Astrocyte (in vitro differentiated cells and primary cell): ENCODE data around the gene MAT2A.

Experiments used
- EZH2 ChIP-seq: IDR thresholded peaks from 2 replicates; pipeline ENCODE4 v1.6.1; 2012; ENCODE audit warnings: mild to moderate bottlenecking, low read length, inconsistent platforms; ENCODE audit not compliant: insufficient read depth
- TF ChIP-seq, protein P1 (sequence below): IDR thresholded peaks from 2 replicates; pipeline ENCODE4 v1.5.1; 2011; ENCODE audit warnings: low read depth, mild to moderate bottlenecking, inconsistent platforms, low read length, moderate library complexity; ENCODE audit not compliant: insufficient read depth

DNA sequence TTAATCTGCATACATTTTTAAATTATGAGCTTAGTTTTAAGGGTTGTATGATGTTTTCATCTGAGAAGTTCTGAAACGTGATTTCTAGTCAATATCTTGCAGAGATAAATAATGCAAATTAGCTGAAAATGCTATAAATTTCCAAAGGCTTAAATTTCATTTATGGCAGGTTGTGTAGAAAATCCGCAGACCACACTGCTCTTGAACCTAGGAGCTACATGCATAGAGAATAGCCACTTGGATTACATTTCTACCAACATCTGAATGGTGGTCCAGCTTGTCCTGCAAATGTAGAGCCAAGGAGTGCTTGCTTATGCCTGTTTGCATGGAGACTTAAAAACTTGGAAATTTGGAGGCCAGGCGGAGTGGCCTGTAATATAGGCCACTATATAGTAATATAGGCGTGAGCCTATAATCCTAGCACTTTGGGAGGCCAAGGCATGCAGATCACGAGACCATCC, 6.8 kb downstream of the MAT2A start:
- TF ChIP-seq, protein P1, sequence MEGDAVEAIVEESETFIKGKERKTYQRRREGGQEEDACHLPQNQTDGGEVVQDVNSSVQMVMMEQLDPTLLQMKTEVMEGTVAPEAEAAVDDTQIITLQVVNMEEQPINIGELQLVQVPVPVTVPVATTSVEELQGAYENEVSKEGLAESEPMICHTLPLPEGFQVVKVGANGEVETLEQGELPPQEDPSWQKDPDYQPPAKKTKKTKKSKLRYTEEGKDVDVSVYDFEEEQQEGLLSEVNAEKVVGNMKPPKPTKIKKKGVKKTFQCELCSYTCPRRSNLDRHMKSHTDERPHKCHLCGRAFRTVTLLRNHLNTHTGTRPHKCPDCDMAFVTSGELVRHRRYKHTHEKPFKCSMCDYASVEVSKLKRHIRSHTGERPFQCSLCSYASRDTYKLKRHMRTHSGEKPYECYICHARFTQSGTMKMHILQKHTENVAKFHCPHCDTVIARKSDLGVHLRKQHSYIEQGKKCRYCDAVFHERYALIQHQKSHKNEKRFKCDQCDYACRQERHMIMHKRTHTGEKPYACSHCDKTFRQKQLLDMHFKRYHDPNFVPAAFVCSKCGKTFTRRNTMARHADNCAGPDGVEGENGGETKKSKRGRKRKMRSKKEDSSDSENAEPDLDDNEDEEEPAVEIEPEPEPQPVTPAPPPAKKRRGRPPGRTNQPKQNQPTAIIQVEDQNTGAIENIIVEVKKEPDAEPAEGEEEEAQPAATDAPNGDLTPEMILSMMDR = no peak
- TF ChIP-seq EZH2 = no peak
